HG03571 (cell line): Measurements from ENCODE around the gene SLC35D2.
"Not testable (repeated sequence)": the region's sequence is repeated elsewhere in the genome, so short reads cannot be mapped to it uniquely, and the experiment has no call there.

ENCODE experiments used
- ATAC-seq: cut with Tn5 transposase; IDR thresholded peaks from one replicate; pipeline ENCODE4 v1.9.1; 2021; ENCODE audit not compliant: unreplicated experiment

Gene SLC35D2

GRCh38 chr9:96317335-96317980 lies 66.1 kb downstream of the SLC35D2 start:
- ATAC-seq: no peak

- ATAC-seq: no peak
Measured at GRCh38 chr9:96309850-96310249, 73.7 kb downstream of the SLC35D2 start.

GRCh38 chr9:96306958-96307357 lies 76.6 kb downstream of the SLC35D2 start:
- ATAC-seq: not testable (repeated sequence)

GRCh38 chr9:96305171-96305570 lies 78.3 kb downstream of the SLC35D2 start:
- no peak for ATAC-seq

GRCh38 chr9:96304230-96304629 lies 79.3 kb downstream of the SLC35D2 start:
- ATAC-seq: no peak

GRCh38 chr9:96302021-96302420 lies 81.5 kb downstream of the SLC35D2 start, which contains the start of gene HSD17B3:
HSD17B3 (minus strand) TSS chr9:96302176; CDS start chr9:96302104, 72 bp downstream.
- no peak for ATAC-seq

GRCh38 chr9:96299823-96300222 lies 83.7 kb downstream of the SLC35D2 start:
- no peak for ATAC-seq

GRCh38 chr9:96294159-96294545 lies 89.4 kb downstream of the SLC35D2 start:
- ATAC-seq: no peak

- no peak for ATAC-seq
Measured at GRCh38 chr9:96293498-96294158, 89.9 kb downstream of the SLC35D2 start.

- ATAC-seq: no peak
Measured at GRCh38 chr9:96289392-96289791, 94.1 kb downstream of the SLC35D2 start.

GRCh38 chr9:96281641-96282040 lies 101.9 kb downstream of the SLC35D2 start:
- no peak for ATAC-seq

GRCh38 chr9:96279932-96280331 lies 103.6 kb downstream of the SLC35D2 start:
- ATAC-seq: no peak

- no peak for ATAC-seq
Measured at GRCh38 chr9:96274939-96275338, 108.6 kb downstream of the SLC35D2 start.
